Measurements from ENCODE around the gene IL1R1.
"Not testable (repeated sequence)": the region's sequence is repeated elsewhere in the genome, so short reads cannot be mapped to it uniquely, and the experiment has no call there.

Gene IL1R1

DNA sequence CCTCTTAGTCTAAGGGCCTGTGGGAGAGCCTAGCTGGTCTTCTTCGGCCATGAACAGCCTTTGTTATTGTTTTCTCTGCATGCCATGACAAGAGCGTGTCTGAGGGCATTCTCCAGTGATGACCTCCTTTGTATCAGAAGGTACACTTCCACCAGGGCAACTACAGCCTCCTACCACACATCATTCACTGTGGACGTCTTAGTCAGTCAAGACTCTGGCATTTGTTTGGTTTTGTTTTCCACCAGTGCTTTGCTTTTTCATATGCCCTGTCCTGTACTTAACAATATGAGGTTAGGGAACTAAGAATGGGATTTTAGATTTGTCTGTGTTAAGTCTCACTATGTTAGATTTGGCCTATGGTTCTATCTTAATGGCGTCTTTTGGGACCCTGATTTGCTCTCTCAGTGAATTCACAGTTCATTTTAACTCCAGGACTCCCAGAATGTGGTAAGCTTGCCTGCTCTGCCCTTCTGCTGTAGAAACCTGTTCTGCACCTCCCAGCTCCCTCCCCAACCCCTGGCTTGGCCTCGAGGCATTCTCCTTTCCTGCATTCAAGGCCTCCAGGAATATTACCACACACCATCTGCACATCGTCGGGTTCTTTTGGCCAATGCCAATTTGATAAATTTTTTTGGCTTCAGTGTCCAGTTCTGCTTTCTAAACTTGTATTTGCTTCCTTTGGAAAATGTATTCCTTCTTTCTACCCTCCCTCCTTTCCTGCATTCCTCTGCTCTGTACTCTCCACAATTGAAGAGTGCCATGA is 42.8 kb upstream of the IL1R1 start:
- no peak overlapping the region for H3K4me3 ChIP-seq (ENCODE audit: low read depth in 1 of 2, low read length in 1 of 2)
- H3K36me3 ChIP-seq, result no peaks in the 10 kb centered on the region
- TF ChIP-seq, protein P1, sequence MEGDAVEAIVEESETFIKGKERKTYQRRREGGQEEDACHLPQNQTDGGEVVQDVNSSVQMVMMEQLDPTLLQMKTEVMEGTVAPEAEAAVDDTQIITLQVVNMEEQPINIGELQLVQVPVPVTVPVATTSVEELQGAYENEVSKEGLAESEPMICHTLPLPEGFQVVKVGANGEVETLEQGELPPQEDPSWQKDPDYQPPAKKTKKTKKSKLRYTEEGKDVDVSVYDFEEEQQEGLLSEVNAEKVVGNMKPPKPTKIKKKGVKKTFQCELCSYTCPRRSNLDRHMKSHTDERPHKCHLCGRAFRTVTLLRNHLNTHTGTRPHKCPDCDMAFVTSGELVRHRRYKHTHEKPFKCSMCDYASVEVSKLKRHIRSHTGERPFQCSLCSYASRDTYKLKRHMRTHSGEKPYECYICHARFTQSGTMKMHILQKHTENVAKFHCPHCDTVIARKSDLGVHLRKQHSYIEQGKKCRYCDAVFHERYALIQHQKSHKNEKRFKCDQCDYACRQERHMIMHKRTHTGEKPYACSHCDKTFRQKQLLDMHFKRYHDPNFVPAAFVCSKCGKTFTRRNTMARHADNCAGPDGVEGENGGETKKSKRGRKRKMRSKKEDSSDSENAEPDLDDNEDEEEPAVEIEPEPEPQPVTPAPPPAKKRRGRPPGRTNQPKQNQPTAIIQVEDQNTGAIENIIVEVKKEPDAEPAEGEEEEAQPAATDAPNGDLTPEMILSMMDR (IDR thresholded peaks at IDR 0.05), result no peak
- H3K4me1 ChIP-seq (ENCODE audit: control insufficient read depth in 1 of 2, insufficient read depth in 1 of 2, low read depth in 1 of 2, low read length in 1 of 2), result peaks cover 16 to 17% of the 10 kb centered on the region in 2 experiments
- no peaks in the 10 kb centered on the region for H3K9me3 ChIP-seq
- no peaks in the 10 kb centered on the region for H3K27me3 ChIP-seq
- H3K27ac ChIP-seq, result no peak overlapping the region

DNA sequence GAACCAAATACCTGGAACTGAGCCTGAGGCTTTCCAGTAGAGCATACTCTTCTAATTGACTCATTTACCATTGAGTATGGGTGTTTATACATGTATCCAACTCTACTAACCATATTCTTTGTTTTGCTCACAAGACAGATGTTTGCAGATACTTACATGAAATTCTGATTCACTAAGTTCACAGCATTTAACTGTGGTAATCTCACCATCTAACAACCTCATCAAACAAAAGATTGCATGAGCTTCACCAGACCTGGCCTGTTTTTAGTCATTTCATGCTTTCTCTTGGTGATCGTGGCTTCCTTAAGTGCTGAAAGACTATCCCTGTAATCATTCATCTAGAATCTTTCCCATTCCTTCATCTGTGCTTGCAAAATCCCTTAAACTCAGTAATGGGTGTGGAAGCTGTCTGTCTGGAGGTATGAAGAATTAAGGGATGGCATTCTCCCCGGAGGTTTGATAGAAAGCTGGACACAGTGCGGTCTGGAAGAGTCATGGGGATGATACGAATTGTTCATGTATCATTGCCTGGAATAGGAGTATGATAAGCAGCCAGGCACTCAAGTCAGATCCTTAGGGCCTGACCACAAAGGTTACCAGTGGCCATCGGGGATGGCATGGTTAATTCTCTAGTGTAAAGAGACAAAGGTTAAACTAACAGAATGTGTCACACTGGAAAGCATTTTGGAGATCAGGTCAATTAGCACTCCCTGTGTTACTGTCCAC is 42.0 kb upstream of the IL1R1 start:
- TF ChIP-seq, protein P1 (IDR thresholded peaks at IDR 0.05), result no peak
- no peaks in the 10 kb centered on the region for H3K36me3 ChIP-seq
- no peaks in the 10 kb centered on the region for H3K9me3 ChIP-seq
- H3K4me1 ChIP-seq (ENCODE audit: control insufficient read depth in 1 of 2, insufficient read depth in 1 of 2, low read depth in 1 of 2, low read length in 1 of 2), result peaks cover 8 to 13% of the 10 kb centered on the region in 2 experiments
- H3K27ac ChIP-seq, result no peak overlapping the region
- no peaks in the 10 kb centered on the region for H3K27me3 ChIP-seq
- no peak overlapping the region for H3K4me3 ChIP-seq (ENCODE audit: low read depth in 1 of 2, low read length in 1 of 2)

DNA sequence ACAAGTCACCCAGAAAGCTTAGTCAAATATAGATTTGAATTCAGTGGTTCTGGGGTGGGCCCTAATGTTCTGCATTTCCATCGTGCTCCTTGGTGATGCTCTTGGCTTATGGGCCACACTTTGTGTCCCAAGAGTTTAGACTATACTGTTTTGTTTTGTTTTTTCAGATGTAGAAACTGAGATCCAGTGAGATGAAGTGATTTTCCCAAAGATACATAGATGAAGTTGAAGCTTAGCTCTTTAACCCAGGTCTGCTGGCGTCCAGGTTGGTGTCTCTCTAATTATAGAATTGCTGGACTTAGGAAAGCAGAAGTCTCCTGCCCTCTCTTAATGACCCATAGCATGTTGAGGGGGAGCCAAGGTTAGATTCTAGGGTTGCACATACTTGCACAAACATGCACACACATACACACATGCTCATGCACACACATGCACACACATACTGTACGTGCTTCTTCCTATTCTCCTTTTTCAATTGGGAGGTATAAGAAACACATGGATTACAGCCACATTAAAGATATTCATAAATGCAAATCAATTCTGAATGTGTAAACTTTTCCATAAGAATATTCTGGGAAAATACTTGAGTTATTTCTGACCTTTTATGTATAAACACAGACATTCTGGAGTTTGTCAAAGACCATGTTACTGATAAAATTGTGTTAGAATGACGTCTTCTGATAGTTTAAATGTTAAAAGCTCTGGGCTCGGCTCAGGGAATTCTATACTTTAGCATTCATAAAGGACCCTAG is 41.3 kb upstream of the IL1R1 start:
- no peaks in the 10 kb centered on the region for H3K9me3 ChIP-seq
- H3K36me3 ChIP-seq, result no peaks in the 10 kb centered on the region
- H3K27me3 ChIP-seq, result no peaks in the 10 kb centered on the region
- TF ChIP-seq, protein P1 (IDR thresholded peaks at IDR 0.05), result no peak
- H3K27ac ChIP-seq, result no peak overlapping the region
- no peak overlapping the region for H3K4me3 ChIP-seq (ENCODE audit: low read depth in 1 of 2, low read length in 1 of 2)
- peaks cover 8 to 12% of the 10 kb centered on the region in 2 experiments for H3K4me1 ChIP-seq (ENCODE audit: control insufficient read depth in 1 of 2, insufficient read depth in 1 of 2, low read depth in 1 of 2, low read length in 1 of 2)

DNA sequence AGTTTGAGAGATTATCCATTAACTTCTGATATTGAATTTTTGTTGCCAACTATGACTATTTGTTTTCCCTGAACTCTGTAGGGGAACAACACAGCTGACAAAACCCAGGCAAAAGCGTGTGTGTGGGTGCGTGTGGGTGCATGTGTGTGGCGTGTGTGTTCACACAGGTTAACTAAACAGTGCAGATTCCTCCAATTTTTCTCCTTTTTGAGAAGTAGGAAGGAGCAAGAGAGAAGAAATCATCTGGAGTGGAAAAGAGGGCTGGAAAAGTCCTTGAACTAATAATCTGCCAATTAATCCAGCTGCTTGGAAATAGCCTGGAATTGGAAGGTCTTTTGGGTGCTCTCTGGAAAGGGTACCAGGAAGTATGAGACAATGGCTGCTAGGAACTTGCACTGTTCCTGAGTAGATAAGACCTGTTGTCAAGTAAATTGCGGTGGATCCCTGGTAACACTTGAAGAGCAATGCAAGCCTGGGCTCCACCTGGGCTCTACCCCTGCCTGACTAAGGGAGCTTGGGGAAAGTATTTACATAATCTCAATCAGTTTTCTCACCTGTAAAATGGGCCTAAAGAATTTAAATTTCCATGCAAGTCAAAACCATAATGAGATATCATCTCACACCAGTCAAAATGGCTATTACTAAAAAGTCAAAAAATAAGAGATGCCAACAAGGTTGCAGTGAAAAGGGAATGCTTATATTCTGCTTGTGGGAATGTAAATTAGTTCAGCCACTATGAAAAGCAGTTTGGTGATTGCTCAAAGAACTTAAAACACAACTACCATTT is 40.5 kb upstream of the IL1R1 start:
- peaks cover 8 to 12% of the 10 kb centered on the region in 2 experiments for H3K4me1 ChIP-seq (ENCODE audit: control insufficient read depth in 1 of 2, insufficient read depth in 1 of 2, low read depth in 1 of 2, low read length in 1 of 2)
- TF ChIP-seq, protein P1 (IDR thresholded peaks at IDR 0.05), result no peak

DNA sequence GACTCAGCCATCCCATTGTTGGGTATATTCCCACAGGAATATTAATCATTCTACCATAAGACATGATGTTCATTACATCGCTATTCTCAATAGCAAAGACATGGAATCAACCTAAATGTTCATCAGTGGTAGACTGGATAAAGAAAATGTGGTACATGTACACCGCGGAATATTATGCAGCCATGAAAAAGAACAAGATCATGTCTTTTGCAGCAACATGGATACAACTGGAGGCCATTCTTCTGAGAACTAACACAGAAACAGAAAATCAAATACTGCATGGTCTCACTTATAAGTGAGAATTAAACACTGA is 40.0 kb upstream of the IL1R1 start:
- not testable (repeated sequence) for H3K36me3 ChIP-seq; H3K9me3 ChIP-seq; H3K4me3 ChIP-seq (ENCODE audit: low read depth in 1 of 2, low read length in 1 of 2); H3K27me3 ChIP-seq; H3K27ac ChIP-seq
- H3K4me1 ChIP-seq (ENCODE audit: control insufficient read depth in 1 of 2, insufficient read depth in 1 of 2, low read depth in 1 of 2, low read length in 1 of 2), result peaks cover 8 to 12% of the 10 kb centered on the region in 2 experiments

More for the DNA sequence above, 40.5 kb upstream of the IL1R1 start:
- Histone ChIP-seq H3K27ac (no peak overlapping the region), H3K36me3 (no peaks in the 10 kb centered on the region), H3K9me3 (no peaks in the 10 kb centered on the region), H3K4me3 (ENCODE audit: low read depth in 1 of 2, low read length in 1 of 2) (no peak overlapping the region), H3K27me3 (no peaks in the 10 kb centered on the region)

Measured in neutrophil (primary cell).